ENCODE results near the gene PRR35. TPM values are rescaled to one million over a fixed set of nuclear protein-coding genes. Genes with fewer than 3 reads are reported as not detected.
A peak's percentile ranks its signal among the peaks of the same experiment; 100 is the strongest.

The PRR35 gene
- total RNA-seq, 4 donors from 2014 or later: not detected

DNA sequence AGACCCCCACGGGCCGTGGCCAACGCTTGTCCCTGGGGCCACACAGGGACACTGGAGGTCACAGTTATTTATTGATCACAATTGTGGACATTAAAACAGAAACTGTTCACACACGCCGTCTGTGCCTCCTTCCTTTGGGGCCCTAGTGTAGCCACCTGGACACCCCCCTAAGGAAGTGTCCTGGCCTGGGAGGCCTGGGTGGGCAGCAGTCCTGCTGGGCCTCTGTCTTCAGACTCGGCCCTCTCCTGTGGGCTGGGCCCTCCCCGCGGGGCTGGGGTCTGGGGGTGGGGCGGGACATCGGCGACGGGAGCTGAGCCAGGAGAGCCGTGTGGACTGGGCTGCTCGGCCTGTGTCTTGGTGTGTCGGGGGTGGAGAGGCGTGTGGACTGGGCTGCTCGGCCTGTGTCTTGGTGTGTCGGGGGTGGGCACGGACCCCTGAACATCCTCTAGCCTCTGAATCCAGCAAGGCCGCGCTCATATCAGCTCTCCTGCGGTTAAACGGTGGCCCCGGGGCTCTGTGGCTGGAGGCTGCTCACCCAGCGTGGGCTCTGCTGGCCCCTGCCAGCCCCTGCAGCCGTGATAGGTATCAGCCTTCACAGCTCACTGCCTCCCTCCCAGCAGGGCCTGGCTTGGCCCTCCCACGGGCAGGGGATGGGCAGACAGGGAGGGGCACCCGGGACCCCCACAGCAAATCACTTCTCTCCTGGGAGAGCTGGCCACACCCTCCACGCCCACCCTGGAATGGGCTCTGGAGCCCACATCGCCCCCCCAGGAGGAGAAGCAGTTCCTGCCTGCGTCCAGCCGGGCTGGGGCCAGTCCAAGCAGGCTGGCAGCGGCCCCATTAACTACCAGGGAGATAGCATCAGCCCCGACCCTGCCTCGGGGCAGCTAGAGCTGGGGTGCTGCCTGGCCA is 5.5 kb downstream of the PRR35 start:
- Histone ChIP-seq H3K9me3 (no peaks in the 10 kb centered on the region), H3K4me3 (no peak overlapping the region), H3K27me3 (peaks cover 47% of the 10 kb centered on the region), H3K36me3 (no peaks in the 10 kb centered on the region), H3K27ac (no peak overlapping the region), H3K4me1 (peaks cover 30 to 40% (median 34%) of the 10 kb centered on the region in 4 donors)
- 56% methylated on average over 20 of the region's 35 CpGs; no CpG with 5 or more reads in 1 of the 2 donors for WGBS, 2 donors (ENCODE audit: low coverage in 1 of 2)
- TF ChIP-seq POLR2A (IDR thresholded peaks at IDR 0.05): no peak
- TF ChIP-seq EP300 (IDR thresholded peaks at IDR 0.05; ENCODE audit: low read depth): no peak
- TF ChIP-seq POLR2AphosphoS5 (IDR thresholded peaks at IDR 0.05): no peak
- TF ChIP-seq, protein P1, sequence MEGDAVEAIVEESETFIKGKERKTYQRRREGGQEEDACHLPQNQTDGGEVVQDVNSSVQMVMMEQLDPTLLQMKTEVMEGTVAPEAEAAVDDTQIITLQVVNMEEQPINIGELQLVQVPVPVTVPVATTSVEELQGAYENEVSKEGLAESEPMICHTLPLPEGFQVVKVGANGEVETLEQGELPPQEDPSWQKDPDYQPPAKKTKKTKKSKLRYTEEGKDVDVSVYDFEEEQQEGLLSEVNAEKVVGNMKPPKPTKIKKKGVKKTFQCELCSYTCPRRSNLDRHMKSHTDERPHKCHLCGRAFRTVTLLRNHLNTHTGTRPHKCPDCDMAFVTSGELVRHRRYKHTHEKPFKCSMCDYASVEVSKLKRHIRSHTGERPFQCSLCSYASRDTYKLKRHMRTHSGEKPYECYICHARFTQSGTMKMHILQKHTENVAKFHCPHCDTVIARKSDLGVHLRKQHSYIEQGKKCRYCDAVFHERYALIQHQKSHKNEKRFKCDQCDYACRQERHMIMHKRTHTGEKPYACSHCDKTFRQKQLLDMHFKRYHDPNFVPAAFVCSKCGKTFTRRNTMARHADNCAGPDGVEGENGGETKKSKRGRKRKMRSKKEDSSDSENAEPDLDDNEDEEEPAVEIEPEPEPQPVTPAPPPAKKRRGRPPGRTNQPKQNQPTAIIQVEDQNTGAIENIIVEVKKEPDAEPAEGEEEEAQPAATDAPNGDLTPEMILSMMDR (IDR thresholded peaks at IDR 0.05): no peak
- intact Hi-C loops (cut with DNase I; ENCODE audit: low total_unique reads): no loop called here
- in situ Hi-C loops (cut with MboI; ENCODE audit: low pct_ligation_motif_present in 1 of 4, low pct_unique_long_range_greater_than_20kb in 1 of 4, low sequenced_read_pairs in 3 of 4): no loop called here
- no peak for DNase-seq

DNA sequence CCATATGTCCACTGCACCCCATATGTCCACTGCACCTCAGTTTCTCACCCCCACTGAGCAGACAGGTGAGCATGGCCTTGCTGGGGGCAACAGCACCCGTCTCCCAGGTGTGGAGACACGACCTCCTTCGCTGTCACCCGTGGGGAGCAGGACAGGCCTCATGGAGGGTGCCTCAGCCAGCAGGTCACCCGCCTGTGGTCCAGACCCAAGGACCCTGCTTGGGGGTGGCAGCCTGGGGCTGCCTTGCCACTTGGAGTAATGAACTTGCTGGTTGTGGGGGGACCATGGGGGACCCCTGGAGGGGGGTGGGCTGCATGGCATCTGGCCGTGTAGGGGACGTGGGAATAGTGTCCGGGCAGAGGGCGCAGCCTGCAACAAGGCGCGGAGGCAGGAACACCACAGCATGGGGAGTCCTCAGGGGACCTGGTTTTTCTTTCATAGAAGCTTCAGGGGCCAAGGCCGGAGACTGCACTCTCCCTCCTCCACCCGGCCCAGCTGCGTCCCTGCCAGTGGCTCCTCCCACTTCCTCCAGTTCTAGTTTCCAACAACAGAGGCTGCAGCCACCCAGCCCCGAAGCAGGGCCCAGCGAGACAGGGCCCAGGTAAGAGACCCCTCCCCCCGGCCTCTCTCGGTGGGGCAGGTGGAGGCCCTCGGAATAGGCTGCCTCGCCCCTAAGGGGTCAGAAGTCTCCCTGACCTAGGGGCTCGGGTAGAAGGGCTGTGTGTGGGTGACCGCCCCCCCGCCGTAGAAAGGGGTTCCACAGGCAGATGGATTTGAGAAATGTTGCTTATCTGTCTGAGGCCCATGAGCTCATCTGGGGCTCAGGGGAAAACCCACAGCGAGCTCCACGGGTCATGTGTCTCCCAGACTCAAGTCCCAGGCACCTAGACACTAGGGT is 6.5 kb downstream of the PRR35 start, which contains the start of gene NHLRC4:
NHLRC4 (plus strand) TSS at position 531 of the 898 bp plus-strand sequence. CDS start 1,043 bp downstream, outside the sequence.
- WGBS, 2 donors (ENCODE audit: low coverage in 1 of 2): 34% methylated on average over 15 of the region's 26 CpGs; no CpG with 5 or more reads in 1 of the 2 donors
- H3K4me1 ChIP-seq: peaks cover 32 to 45% (median 36%) of the 10 kb centered on the region in 4 donors
- in situ Hi-C loops (cut with MboI; ENCODE audit: low pct_ligation_motif_present in 1 of 4, low pct_unique_long_range_greater_than_20kb in 1 of 4, low sequenced_read_pairs in 3 of 4): no loop called here
- H3K9me3 ChIP-seq: no peaks in the 10 kb centered on the region
- H3K36me3 ChIP-seq: no peaks in the 10 kb centered on the region
- peak within 1 kb of the TSS in 2 of 4 donors; percentile 24 to 39 for H3K4me3 ChIP-seq
- intact Hi-C loops (cut with DNase I; ENCODE audit: low total_unique reads): no loop called here
- DNase-seq: peak; percentile 78
- peaks cover 36% of the 10 kb centered on the region for H3K27me3 ChIP-seq
- no peak for TF ChIP-seq EP300 (IDR thresholded peaks at IDR 0.05; ENCODE audit: low read depth)
- no peak for TF ChIP-seq POLR2A (IDR thresholded peaks at IDR 0.05)
- TF ChIP-seq, protein P1 (IDR thresholded peaks at IDR 0.05): no peak
- TF ChIP-seq POLR2AphosphoS5 (IDR thresholded peaks at IDR 0.05): no peak
- peak within 1 kb of the TSS; percentile 29 to 62 (median 60) for H3K27ac ChIP-seq

DNA sequence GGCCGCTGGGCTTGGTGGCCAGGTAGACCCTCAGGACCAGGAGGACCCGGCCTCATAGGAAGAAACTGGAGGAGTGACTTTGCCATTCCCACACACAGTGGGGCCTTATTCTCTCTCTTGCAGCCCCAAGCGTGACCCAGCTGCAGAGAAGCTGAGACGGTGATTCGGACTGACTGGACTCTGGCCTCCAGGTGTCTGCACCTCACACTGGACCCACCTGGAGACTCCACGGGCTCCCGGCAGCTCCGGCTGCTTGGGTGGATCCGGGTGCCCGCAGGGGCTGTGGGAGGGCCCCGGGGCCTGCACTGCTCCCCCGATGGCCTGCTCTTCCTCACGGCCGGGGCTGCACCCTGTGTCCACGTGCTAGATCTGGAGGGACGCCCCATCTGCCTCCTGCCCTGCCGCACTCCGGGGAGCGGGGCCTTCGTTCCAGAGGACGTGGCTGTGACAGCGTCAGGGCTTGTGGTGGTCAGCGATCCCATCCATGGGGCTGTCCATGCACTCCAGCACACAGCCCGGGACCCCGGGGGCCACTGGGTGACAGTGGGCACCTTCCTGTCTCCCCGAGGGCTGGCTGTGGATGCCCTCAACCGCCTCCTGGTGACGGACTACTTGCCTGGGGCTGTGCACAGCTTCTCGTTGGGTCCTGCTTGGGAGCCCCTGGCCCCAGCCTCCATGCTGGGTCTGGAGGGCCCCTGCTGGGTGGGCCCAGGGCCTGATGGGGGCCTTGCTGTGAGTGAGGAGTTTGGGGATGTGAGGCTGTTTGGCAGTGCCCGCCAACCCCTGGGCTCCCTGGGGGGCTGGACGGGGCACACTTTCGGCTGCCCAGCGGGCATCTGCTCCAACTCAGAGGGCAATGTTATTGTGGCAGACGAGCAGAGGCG is 7.4 kb downstream of the PRR35 start:
- H3K27me3 ChIP-seq: peaks cover 27% of the 10 kb centered on the region
- no peak for DNase-seq
- 93% methylated on average over 30 of the region's 35 CpGs; no CpG with 5 or more reads in 1 of the 2 donors for WGBS, 2 donors (ENCODE audit: low coverage in 1 of 2)
- peak overlapping the region in 2 of 4 donors; percentile 24 to 39 for H3K4me3 ChIP-seq
- no peaks in the 10 kb centered on the region for H3K9me3 ChIP-seq
- H3K4me1 ChIP-seq: peaks cover 32 to 45% (median 36%) of the 10 kb centered on the region in 4 donors
- intact Hi-C loops (cut with DNase I; ENCODE audit: low total_unique reads) (no loop called here), in situ Hi-C loops (cut with MboI; ENCODE audit: low pct_ligation_motif_present in 1 of 4, low pct_unique_long_range_greater_than_20kb in 1 of 4, low sequenced_read_pairs in 3 of 4) (no loop called here)
- no peaks in the 10 kb centered on the region for H3K36me3 ChIP-seq
- no peak for TF ChIP-seq POLR2AphosphoS5 (IDR thresholded peaks at IDR 0.05)
- TF ChIP-seq, protein P1 (IDR thresholded peaks at IDR 0.05): no peak
- no peak for TF ChIP-seq POLR2A (IDR thresholded peaks at IDR 0.05)
- TF ChIP-seq EP300 (IDR thresholded peaks at IDR 0.05; ENCODE audit: low read depth): no peak
- peak overlapping the region; percentile 29 to 82 (median 68) for H3K27ac ChIP-seq

Data from transverse colon (tissue), 4 donors.